AML-193 (cell line): ENCODE data around the gene HNRNPU.

Source experiments
- DNase-seq, 2 experiments: peaks; one replicate each; lab custom pipeline; 2025; lab: John Stamatoyannopoulos, UW

The HNRNPU gene

DNA sequence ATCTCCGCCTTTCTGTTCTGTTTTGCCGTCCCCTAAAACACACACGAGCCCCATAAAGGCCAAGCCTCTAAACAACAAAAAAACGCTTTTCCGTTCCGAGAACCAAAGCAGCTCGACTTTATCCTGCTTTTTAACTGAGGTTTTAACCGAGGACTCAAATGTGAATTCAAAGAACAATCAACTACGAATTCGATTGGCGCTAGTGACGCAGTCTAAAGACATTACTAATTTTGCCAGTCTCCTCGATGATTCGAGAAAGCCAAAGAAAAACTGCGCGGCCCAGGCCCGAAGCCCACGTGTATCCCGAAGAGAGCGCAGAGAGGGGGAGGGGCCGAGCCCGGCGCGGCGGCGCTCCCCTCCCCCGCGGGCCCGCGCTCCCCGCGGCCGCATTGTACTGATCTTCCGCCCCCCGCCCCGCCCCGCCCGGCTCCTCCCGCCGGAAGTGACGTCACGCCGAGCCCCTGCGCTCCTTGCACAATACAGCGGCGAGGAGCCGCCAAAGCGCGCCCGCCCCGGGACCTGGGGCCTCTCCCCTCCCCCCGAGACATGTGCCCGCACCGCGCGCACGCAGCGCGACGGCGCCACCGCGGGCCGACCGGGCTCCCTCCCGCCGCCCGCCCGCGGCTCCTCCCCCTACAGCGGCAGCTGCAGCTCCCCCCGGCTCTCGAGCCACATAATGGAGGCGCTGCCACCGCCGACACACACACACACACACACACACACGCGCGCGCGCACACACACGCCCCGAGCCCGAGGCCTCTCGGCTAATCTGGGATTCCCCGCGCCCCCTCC lies 1.4 kb downstream of the HNRNPU start:
- DNase-seq = peak; percentile 74 to 75

DNA sequence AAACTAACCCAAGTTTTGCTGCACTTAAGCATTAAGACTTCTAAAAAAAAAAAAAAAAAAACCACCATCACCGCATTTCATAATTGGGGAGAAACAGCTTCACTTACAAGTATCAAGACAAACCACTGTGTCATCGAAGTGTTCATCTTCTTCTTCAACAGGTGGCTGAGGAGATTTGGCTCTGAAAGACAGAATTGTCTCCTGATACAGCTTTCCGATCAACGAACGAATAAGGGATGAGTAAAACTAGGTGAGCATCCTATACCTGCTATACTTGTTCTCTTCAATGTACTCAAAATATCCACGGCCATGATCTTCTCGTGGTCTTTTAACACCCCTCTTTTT lies 2.0 kb downstream of the HNRNPU start:
- peak in 1 of 2 experiments; percentile 32 for DNase-seq

DNA sequence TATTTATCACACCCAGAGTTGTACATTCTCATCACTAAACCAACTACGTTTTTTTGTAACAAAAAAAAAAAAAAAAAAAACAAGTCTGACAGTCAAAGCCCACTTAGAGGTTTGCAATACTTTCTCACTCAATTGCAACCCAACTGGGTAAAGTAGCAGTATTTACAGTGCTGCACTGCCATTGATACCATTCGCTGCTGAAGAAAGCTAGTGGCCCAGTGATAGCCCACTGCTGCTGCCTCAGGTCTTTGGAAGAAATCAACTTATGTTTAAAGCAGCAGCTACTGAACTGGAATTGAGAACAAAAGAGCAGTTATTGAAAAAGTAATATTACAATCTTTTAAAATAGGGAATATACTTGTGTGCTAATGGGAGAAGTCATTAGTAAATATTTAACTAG lies 2.7 kb downstream of the HNRNPU start:
- DNase-seq = no peak

DNA sequence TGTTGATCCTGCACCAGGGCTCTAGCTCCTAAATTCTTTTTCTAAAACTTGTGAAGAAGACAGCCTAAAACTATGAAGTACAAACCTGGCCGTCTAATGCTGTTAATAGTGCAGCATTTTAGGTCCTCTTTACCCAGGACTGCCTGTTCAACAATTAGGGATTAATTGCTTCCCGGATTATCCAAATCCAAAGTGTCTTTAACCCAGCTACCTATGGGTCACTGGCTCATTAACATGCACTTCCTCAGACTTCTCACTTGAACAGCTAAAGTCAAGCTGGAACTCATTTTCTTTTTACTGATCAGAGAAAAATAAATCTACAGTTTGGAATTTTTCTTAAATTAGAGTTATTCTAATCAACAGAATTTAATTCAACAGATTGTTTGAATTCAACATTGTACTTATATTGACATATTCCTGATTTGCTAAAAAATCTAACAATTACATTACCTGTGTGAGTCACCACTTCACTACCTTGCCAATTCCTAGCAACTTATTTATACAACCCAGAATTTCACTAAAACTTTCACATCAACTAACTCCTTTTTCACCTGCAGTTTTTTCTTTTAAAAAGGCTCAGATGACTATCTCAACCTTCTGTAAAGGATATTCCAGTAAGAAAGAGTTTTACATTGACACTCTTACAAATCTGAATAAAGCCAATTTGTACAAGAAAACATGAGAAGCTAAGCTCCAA lies 3.3 kb downstream of the HNRNPU start:
- no peak for DNase-seq

DNA sequence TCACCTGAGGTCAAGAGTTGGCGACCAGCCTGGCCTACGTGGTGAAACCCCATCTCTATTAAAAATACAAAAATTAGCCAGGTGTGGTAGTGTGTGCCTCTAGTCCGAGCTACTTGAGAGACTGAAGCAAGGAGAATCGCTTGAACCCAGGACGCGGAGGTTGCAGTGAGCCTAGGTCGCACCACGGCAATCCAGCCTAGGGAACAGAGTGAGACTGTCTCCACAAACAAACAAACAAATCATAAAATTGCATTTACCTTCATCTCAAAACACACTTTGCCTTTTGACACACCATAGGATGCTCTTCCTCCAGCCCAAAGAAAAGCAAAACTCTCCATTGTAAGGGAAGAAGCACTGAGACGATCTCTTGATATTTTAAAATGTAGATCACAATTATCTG lies 4.3 kb downstream of the HNRNPU start:
- no peak for DNase-seq

DNA sequence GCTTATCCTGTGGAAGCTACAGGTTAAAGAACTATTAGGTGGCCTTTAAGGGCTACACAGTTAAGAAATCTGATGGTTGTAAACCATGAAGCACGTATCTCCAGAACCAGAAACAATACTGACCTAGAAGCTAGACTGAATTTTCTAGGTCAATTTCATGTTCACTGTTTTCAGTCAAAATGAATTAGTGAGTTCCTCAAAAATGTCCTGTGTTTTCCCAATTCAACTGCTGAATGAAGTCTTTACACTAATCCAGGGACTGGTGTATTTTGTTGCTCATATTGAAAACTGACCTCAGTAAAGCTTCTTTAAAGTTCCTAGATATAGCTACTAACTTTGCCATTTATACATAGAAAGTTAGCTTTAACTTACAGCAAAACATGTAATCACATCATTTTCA lies 6.0 kb downstream of the HNRNPU start:
- no peak for DNase-seq

DNA sequence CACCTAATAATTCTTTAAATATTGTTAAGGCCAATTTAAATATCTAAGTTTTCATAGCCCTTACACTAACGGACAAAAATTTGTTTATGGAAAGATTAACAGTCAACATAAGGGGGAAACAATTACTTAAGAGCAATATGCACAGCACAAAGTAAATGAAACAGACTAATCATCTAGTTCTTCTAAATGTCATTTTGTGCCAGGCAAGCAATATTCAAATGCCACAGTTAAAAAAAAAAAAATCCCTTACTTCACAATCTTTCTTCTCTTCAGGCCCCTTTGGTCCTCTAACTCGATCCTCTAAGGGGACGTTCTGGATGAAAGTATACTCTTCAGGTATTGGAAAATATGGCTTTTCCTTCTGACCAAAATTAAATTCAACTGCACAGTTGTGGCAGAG lies 6.6 kb downstream of the HNRNPU start:
- DNase-seq = no peak

DNA sequence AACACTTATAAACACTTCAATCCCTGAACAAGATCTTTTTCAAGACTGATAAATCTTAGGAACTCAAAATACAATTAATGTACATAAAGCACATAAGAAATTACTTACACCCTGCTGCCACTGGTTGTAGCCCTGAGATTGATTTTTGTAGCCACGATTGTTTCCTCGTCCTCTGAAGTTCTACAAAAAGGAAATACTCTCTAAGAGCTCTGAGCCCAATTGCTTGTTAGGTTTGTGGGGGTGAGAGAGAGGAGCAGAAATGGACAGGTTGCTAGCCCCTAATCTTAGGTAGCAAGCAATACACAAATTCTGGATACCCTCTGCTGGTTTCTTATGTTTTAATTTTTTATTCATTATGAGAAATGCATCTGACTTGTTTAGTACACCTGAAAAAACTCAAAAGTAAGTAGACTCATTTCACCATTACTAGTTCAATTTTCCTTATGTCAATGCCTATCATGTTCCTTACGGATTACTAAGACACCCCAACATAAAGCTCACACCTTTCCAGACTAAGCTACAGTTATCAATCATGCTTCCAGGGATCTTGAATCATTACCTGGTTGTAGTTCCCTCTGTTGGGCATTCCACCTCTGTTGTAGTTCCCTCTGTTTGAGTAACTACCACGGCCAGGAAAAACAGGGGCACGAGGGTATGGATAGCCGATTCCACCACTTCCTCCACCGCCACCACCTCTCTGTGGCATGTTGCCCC lies 9.3 kb downstream of the HNRNPU start:
- no peak for DNase-seq

DNA sequence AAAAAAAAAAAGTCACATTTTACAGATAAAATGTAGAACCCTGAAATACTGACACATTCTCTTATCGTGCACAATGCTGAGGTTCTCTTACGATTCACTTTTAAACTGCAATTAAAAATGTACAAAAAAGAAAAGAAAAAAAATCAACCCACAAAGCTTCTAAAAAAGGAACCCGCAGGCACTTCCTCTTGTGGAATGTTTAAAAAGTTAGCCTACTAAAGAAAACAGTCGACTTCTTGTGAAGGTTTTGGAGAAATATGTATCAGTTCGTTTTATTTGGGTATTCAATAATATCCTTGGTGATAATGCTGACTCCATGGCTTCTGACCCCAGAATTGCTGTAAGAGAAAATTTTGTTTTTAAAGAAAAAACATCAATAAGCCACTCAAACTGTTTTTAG lies 10.2 kb downstream of the HNRNPU start:
- peak; percentile 27 to 30 for DNase-seq

DNA sequence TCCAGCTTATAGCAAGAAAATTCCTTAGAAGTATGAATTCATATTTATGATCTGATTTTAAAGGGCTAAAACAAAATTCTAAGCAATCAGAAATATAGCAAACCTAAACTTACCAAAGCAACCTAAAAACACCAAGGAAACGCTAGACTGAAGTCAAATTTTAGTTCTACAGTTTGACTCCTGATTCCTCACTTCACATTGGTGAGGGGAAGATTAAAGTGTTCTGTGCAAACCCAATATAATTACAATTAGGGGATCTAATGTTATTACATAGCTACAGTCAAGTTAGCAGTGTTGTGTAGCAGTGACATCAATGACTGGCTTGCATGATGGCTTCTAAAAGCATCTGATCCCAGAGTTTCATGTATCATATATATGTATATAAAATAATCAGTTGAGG lies 11.6 kb downstream of the HNRNPU start:
- no peak for DNase-seq

DNA sequence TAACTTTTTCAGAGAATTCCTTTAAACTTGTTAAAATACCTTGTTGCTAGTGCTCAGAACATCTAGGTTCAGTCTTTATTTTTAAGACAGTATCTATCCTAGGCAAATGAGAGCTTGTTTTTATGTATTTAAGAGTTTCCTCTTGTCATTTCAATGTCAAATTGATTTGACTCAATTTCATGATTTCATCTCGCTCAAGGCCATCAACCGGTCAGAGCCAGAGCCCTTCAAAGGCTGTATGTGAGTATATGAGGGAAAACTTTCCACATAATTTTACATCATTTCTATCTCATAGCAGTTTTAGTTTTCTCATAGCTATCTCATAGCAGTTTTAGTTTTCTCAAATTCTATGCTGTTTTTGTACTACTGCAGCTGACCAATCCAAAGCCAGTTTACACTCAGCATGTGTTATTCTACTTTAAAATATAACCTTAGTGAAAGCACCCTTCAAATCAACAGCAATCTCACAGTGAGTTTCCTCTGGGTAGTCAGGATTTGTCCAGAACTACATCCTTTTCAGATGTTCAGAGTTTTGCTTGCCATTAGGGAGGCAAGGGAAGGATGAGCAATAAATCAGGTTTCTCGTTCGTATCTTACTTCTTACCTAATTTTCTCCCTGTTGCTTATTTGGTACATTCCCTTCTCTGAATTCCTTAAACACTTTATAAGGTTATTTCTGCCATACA lies 12.7 kb downstream of the HNRNPU start:
- DNase-seq = no peak

DNA sequence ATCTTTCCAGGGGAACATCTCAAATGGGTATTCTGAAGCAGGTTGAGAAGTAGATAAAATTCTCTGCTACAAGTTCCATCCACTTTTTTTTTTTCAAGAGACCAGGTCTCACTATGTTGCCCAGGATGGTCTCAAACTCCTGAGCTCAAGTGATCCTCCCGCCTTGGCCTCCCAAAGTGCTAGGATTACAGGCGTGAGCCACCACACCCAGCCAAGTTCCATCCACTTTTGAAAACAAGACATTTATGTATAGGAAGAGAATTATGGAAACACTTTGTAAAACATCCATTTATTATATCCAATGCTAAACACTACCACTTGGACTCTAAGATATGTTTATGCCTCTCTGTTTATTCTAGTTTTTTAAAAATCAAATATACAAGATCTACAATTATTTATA lies 13.4 kb downstream of the HNRNPU start:
- no peak for DNase-seq

DNA sequence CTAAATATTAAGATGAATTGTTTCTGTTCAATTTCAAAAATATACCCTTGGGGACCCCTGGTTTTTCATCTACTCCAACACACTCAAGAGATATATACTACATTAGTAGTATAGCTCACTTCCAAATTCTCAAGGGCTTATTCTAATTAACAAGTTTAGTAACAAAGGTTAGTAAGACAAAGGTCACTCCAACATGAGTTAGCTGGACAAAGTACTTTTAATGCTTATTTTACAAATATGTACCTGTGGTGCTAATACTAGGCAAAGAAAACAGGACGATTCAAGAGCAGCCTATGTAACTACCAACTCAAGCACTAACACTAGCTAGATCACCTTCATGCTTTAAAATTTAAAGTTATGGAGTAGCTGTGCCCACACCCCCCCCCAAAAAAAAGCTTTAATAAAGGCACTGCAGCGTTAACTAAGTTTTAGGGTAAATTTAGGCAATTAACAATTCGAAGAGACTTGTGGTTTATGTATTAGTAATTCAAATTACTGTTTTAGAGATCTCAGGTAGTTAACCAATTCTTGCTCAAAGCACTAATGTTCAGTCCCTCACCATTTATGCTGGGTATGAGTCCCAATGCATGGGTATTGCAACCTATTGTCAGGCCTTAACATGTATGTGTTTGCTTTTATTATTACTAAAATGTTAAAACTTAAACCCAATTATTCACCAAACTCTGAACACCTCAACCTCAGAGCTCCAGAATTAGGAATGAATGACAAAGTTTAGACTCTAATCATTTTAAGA lies 14.1 kb downstream of the HNRNPU start:
- DNase-seq = no peak

DNA sequence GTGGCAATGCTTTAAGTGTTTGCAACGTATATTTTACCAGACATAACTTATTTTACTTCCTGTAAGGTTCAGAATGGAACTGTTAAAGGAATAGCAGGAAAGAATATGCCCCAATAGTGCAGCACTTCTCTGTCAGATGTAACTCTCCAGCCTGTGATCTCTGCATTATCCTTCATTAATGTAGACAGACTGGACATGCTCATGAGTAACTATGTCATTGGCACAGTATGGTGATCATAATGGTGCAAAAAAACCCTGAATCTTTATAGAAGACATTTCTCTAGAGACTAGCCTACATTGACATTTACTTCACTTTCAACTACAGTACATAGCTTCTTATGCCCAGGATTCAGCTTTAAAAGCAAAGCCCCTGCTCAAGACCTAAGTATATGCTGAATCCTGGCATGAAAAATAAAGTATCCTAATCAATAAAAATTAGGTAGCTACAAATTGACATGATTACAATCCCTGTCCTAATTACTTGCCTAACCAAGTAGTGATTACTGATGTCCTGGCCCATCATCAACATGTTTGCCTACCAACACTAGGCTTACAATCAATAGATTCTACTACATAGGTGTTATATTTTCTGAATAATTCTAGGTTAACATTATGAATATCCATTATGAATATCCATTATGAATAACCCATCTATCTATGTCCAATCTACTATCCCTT lies 15.0 kb downstream of the HNRNPU start:
- no peak for DNase-seq

DNA sequence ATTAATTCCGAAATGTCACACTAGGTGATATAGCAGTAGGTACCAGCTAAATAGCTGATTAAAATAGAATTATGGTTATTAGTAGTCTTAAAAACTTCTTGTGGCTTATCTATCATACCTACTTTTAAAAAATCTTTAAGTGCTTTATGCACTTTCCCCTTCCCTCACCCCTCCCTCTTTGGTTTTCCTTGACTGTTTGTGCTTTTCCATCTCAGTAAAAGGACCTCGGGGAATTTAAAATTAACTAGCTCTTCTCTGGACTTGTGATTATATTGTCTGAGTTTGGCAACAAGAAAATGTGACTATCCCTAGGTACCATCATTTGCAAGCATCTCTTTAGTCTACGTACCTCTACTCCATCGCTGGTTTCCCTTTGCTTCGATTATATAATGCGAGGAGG lies 17.7 kb downstream of the HNRNPU start:
- no peak for DNase-seq

DNA sequence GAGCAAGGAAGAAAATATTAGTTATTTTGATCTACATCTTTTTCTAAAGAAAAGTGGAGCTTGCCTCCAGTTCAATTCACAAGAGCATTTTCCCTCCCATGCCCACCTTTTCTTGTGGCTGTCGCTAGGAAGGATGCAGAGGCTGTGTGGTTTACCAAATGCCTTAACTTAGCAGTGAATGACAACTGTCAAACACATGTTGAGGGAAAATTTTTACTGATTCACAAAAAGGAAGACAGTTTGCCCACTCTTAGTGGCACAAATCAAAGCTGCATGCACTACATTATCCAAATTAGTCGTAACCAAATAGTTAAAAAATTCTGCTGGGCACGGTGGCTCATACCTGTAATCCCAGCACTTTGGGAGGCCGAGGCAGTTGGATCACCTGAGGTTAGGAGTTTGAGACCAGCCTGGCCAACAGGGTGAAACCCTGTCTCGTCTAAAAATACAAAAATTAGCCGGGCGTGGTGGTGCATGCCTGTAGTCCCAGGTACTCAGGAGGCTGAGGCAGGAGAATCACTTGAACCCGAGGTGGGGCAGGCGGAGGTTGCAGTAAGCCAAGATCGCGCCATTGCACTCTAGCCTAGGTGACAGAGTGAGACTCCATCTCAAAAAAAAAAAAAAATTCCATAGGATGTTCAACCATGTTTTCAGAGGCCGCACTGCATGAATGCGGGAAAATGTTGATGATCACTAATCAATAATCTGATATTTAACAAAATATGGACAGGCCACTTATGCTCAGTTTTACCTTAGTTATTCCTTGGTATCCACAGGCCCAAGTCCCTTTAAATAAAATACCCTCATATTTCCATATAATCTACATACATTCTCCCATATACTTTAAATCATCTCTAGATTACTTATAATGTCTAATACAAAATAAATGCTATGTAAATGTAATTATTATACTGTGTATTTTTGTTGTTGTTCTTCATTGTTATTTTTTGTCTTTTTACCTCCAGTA lies 19.9 kb downstream of the HNRNPU start:
- no peak for DNase-seq

DNA sequence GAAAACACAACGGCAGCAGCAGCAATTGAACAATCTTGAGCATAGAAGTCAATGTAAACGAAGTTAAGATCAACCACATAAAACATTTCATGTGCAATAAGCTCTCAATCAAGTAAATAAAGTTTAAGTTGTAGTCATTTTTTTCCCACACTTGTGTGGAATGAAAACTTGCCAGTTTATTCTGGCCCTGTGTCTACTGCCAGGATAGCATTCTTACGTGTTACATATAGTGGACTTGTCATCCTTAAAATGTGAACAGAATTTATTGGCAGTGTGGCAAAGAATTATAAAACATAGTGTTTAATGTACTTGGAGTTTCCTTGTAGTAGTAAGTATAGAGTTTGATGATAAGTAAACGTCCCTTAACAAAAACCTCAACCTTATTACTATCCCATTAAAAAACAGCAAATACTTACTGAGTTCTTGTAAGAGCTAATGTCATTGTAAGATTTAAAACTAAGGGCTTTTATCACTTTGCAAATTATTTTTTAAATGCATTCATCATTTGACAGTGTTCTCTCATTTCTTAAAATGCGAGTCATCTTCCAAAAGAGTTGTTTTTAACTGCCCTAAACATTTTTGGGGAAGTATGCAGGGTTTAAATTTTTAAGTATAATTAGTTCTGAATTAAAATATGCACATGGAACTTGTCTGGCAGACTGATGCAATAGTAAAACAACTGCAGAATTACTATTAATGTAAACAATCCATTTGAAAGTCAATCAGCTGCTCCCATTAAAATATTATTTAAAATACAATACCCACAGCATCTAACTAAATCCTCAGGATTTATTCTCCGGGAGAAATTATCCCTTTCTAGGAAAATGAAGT lies 21.0 kb downstream of the HNRNPU start:
- DNase-seq = no peak

DNA sequence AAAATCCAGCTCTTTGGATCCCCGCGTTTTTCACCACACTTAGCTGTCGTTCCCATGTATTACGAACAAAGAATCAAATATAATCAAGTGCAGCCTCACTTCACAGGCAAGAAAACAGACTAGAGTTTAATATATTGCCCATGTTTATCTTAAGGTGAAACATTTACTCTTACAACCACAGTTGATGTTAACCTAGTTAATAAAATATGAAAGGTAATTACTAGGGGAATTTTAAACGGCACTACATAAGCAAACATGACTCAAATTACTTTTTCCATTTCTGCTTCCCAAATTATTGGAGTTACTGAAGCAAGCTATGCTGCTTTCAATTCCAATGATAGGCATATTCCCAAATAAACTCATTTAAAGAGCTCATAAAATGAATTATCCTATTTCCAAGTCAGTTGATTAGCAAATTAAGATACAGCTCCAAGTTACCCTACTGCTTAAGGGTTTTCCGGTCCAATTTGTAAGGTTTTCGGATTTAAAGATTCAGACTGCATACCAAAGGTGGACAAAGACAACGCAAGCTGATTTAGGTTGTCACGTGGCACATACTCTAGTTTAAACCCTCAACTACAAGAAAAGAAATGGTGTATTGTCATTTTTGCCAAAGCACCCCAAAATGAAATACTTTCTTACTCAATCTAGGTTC lies 22.9 kb downstream of the HNRNPU start:
- no peak for DNase-seq
